NCI-H510A treated with DMSO at 0.1 percent for 48 hours (cell line): Measurements from ENCODE around the gene ISG20.

Source experiments
- DNase-seq: peaks from one replicate; lab custom pipeline; 2025; lab: John Stamatoyannopoulos, UW

ISG20 gene

DNA sequence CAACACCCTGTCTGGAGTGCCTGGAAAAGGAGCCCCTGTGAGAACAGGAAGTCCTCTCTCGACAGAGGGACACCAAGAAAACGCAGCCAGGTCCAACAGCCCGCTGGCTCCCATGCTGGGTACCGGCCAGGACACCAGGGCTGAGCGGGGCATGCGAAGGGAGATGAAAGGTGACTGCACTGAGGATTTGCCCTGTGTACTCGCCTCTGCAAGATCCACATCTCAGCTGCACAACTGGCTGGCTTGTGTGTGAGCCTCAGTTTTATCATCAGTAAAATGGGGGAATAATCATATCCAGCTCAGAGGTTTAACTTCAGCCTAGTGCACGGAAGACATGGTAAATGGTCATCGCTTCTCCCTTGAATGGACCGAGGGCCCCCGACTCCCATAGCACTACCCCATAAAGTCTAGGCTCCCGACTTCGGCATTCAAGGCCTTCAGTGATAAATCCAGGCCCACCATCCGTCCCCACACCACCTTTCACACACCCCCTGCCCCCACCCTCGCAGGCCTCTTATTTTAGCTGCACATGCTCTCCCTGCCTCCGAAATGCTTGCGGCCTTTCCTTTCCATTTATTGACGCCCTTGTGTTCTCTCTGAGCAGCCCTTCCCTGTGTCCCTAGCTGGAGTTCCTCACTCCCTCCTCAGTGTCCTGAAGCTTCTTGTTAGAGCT, 15.8 kb downstream of the ISG20 start:
- DNase-seq, result no peak

DNA sequence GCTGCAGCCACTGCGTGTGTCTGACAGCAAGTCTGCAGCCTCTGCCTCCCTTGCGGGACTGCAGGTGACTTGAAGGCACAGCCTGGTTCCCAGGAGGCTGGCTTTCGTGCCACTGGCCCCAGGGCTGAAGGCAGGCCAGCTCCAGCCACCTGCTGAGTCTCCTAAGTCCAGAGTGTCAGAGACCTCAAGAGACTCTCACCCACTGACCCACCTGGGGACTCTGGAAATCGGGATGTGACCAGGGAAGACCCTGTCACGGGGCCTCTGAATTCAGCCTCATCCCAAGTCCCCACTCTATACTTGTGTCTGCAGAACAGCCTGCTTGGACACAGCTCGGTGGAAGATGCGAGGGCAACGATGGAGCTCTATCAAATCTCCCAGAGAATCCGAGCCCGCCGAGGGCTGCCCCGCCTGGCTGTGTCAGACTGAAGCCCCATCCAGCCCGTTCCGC, 16.3 kb downstream of the ISG20 start:
- no peak for DNase-seq

DNA sequence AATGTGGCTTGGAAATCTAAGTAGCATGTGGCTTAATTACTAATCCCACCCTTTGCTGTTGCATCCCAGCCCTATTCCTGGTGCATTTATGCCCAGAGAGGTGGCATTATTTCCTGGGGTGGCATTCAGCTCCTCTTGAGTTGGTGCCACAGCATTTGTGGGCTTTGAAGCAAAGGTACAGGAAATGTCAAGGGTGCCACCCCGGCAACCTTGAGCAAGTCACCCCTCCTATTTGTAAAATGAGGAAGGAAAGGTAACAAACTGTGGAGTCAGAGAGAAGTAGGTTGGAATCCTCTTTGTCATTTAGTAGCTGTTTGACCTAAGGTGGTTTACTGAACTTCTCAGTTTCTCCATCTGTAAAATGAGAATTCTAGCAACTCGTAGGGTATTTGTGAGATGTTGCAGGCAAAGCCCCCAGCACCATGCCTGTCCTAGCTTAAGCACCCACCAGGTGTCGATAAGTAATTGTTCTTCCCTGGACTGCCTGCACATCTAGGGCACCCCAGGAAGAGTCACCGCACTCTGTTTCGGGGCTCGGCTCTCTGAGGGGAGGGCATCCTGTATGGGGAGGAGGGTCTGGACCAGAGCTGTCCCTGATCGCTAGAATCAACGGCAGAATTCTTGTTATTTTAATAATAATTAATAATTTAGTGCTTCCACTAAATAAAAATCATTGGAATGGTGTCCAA, 17.1 kb downstream of the ISG20 start:
- DNase-seq, result no peak

DNA sequence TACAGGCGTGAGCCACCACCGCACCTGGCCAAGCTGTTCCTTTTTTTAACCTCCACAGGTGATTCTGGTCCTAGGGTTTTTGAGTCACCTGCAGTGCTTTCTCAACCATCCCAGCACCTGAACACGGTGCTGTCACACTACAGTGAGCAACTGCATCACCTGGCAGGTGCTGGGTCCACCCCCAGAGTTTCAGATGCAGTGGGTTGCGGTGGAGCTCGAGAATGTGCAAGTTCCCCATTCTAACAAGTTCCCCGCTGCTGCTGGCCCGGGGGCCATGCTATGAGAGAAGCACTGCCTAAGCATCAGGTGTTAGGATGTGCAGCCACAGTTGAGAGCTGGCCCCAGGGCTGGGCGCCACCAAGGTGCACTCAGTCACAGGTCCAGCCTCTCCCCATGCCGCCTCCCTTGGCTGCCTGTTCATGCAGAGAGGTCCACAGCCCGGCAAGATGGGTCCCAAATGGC, 18.0 kb downstream of the ISG20 start:
- DNase-seq, result no peak

DNA sequence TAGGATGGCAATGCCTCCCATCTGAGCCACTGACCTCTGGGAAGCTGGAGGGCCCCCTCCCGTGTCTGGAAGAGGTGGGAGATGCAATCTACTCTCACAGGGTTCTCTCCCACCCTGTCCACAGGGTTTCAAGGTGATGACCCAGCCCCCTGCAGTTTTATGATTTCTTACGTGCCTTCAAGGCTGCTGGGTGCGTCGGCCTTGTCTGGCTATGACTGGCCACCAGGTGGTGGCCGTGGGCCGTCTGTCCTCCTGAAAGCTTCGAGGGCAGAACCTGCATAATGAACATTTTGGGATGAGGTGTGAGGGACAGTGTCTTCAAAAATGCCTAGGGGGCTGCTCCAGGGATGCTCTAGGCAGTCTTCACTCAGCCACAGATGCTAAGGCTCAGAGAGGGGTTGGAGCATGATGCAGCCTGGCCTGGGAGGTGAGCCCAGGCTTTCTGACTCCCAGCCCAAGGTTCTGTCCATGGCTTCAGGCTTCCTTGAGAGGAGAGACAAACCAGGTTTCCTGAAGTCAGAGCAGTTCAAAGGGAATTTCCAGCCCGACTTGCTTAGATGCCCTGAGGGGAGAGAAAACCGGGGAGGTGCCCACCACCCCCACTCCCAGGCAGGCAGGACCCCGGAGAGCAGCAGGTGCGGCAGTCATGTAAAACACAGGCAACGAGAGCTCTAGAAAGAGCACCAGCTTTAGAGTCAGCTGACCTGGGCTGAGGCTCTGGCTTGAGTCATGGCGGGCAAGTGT, 18.7 kb downstream of the ISG20 start:
- no peak for DNase-seq

DNA sequence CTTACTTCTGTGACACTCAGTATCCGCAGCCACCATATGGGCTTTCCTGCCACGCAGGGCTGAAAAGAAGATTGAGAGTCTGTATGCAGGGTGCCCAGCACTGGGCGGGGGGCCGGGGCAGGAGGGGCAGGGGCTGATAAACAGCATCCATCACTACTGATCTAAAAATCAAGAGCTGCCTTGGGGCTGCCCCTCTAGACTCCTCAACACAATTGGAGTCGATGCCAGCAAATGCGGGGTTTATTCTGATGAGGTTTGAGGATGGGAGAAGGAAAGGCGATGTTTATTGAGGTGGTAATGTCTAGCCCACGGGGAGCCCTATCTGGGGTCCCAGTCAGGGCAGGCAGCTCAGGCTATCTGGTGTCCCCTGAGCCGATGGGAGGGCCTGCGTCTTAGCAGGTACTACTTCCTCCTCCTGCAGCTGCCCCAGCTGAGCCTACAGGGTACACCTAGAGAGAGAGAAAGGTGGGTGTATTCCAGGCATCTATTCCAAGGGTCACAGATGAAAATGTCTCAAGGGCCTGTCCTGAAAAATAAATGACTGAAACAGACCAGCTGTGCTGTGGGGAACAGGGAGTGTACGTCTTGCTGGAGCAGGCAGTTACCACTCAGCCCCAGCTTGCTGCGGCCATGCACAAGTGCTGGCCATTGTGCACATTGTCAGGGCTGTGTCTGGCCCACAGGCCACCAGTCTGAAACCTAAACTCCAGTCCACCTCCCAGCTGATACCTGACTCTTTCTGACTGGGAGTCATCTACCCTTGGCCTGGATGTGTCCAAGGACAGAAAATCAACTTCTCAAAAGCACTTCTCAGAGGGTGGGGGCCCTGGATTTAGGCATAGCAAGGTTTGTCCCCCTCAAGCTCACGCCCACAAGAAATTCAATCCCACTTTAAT, 19.5 kb downstream of the ISG20 start:
- DNase-seq, result no peak

DNA sequence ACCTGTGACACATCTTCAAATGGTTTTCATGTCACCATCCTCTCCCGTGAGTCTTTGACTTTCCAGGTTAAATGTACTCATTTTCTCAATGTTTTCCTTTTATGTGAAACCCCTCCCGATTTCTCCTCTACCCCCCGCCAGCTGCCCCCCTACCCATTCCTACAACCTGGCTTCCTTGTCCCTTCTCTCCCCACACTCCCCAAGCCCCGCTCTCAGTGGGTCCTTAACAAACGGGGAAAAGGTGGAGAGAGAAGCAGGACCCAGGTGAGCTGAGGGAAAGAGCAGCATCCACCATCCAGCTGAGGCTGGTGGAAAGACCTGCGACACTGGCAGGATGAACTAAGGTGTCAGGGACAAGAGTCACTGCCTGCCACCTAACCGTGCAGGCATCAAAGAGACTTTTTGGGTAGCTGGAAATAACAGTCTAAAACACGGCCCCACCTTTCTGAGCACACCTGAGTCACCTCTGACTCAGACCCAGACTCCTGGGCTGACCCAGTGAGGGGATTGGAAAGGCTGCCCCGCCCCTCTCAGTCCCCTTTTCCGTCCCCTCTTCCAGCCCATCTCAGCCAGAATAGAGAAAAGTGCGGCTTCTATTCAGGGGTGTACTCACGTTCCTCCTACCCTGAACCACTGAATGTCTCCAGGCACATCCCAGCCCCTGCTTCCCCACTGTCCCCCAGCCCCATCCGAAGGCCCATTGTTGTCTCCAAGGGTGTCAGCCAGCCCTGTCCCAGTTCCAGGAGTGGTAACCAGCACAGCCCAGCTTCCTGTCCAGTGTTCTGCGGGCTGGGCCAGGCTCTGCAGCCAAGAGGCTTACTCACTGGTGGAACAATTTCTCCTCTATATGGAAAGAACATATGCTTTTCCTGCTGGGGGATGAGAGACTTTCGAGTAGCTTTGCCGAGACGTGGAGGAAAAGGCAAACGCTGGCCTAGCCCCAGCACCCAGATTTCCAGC, 20.4 kb downstream of the ISG20 start:
- no peak for DNase-seq

DNA sequence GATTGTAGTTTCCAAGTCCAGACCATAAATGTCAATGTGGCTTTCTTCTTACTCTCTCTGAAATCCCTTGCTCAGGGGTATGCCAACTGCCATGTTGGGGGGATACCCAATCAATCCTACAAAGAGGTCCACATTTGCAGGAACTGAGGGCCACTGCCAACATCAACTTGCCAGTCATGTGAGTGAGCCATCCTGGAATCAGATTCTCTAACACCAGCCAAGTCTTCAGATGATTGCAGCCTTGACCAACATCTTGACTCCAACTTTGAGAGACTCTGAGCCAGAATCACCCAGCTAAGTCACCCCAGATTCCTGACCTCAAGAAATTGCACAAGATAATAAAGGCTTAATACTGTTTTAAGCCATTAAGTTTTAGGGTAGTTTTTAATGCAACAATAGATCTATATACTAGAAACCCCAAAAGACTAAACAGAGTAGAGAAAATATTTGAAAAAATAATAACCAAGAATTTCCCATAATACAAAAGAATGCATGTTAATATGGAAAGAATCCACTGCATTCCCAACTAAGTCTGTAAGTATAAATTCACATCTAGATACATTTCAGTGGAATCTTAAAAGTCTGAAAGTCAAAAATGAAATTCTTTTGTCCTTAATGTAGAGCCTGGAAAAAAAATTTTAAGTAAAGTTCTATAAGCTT, 22.4 kb downstream of the ISG20 start:
- no peak for DNase-seq

DNA sequence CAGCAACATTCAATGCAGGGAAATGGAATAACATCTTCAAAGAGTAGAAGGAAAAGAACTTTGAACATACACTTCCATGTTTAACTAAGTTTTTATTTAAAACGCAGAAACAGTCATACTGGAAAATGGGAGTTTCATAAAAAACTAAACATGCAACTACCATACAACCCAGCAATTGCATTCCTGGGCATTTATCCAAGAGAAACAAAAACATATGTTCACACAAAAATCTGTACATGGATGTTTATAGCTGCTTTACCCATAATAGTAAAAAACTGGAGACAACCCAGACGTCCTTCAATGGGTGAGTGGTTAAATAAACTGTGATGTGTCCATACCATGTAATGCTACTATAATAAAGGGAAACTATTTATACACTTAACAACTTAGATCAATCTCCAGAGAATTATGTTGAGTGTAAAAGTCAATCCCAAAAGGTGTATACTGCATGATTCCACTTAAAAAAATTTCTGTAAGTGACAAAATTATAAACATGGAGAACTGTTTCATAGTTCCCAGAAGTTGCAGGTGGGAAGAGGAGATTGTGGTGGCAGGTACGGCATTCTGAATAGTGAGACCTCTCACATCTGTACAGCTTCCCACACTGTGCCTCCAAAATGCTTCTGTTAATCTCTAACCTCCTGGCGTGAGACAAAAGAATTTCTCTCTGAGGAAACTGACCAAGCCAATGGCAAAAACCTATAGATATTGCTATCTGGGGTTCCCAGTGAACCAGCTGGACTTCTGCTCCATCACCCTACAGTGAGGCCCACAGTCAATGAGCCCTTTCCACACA, 23.1 kb downstream of the ISG20 start:
- no peak for DNase-seq

DNA sequence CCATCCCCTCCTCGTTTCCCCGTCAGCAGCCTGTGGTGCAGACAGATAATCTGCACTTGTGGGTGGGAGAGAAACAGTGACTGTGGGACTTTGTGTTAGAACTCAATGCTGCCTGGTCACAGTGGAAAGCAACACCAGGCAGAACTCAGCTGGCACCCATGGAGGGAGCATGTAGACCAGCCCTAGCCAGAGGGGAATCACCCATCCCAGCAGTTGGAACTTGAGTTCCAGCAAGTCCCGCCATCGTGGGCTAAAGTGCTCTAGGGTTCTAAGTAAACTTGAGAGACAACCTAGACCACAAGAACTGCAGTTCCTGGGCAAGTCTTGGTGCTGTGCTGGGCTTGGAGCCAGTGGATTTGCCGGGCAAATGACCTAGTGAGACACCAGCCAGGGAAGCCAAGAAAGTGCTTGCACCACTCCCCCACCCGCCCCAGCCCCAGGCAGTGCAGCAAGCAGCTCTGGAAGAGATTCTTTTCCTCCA, 24.4 kb downstream of the ISG20 start:
- no peak for DNase-seq

DNA sequence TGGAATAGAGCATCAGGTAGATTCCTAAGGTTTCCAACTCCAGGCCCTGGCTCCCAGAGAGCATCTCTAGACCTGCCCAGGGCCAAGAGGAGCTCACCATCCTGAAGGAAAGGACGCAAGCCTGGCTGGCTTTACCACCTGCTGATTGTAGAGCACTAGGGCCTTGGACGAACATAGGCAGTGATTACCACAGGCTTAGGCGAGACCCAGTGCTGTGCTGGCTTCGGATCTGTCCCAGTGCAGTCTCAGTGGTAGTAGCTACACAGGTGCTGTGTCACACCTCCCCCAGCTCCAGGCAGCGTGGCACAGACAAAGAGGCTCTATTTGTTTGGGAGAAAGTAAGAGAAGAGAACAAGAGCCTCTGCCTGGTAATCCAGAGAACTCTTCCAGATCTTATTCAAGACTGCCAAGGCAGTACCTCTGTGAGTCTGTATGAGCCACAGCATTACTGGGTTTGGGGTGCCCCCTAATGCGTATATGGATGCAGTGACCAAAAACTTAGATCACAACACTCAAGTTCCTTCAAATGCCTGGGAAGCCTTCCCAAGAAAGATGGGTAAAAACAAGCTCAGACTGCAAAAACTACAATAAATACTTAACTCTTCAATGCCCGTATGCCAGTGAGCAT, 25.4 kb downstream of the ISG20 start:
- no peak for DNase-seq

DNA sequence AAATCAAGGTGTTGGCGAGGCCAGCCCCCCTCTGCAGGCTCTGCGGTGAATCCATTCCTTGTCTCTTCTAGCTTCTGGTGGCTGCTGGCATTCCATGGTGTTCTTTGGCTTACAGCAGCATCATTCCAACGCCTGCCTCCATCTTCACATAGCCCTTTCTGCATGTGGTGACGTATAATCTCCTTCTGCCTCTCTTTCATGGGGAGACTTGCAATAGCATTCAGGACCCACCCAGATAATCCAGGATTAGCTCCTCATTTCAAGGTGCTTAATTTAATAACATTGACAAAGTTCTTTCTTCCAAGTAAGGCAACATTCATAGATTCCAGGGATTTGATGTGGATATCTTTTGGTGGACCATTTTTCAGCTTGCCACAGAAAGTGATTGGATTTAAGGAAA, 35.8 kb downstream of the ISG20 start:
- no peak for DNase-seq

DNA sequence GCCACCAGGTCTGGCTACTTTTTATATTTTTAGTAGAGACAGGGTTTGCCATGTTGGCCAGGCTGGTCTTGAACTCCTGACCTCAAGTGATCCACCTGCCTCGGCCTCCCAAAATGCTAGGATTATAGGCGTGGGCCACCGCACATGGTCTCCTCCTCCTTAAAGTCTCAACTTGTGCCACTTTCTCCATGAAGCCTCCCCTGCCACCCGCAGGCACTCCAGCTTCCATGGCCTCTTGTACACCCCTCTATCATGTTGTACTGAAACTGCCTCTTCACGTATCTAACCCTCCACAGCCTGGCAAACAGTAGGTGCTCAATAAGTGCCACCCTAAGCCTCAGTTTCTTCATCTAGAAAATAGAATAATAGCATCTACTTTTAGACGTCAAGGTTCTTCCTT, 39.9 kb downstream of the ISG20 start:
- no peak for DNase-seq

DNA sequence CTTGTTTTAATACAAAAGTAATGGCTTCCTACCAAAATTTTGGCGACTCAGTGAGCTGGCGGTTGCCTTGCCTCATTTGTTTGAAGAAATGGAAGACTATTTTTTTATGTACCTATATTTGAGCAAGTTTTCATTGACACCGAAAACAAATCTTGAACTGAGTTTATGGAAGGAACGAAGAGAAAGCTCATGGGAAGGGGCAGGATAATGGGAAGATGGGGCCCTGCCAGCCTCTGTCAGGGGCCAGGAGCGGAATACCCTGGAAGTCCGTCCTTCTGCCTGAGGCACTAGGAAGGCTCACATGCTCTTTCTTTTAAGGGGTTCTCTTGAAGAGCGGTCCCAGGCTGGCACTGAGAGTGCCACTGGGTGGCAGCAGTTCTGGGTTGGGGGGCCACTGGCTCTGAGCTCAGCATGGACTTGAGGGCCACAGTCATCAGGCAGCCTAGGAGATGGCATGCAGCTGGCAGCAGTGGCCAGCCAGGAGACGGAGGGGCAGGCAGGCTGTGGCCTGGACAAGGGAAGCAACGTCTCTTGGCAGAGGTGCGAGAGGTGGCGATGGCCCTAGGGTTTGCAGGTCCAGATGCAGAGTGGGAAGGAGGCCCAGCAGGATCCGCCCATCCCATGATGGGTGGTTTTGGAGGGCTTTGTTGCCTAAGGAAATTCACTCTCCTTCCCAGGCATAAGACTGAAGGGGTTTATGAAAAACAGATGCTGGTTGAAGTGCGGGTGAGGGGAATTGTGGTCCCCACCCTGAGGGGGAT, 41.6 kb downstream of the ISG20 start:
- no peak for DNase-seq

DNA sequence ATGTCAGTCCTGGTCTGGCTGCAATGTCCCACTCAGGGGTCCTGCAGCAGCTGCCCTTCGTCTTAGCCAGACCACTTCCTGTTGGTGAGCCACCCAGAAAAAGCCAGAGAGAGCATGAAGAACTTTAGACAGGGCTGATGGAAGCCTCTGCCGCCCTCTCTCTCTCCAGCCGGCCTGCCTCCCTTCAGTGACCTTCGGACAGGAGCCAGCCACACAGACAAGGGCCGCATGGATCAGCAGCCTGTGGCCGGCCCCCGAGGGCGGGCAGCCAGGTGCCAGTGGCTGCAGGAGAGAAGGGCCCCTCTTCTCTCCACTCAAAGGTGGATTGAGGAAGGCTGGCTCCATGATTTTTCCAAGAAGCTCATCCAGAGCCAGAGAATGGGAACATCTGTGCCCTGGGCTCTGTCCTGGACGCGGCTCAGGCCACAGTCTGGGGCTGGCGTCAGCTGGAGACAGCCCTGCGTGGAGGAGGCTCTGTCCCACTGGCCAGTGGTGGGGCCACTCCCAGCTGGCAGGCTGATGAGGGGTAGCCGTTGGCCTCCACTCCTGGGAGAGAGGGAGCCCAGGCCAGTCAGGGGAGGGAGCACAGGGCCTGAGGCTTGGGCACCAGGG, 42.9 kb downstream of the ISG20 start:
- DNase-seq, result no peak

DNA sequence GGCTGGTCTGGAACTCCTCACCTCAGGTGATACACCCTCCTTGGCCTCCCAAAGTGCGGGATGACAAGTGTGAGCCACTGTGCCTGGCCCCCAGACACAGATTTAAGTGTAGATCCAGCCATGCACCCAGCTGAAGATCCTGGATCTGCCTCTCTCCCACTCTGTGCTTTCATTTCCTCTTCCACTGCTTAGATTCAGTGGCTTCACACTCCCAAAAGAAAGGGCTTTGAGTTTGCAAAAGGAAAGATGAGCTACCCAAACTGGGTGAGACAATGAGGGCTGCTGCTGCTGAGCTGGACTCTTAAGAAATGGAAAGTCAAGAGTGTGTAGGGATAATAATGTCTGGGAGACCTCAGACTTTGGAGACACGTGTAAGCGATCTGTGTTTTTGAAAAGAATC, 45.5 kb downstream of the ISG20 start:
- no peak for DNase-seq

DNA sequence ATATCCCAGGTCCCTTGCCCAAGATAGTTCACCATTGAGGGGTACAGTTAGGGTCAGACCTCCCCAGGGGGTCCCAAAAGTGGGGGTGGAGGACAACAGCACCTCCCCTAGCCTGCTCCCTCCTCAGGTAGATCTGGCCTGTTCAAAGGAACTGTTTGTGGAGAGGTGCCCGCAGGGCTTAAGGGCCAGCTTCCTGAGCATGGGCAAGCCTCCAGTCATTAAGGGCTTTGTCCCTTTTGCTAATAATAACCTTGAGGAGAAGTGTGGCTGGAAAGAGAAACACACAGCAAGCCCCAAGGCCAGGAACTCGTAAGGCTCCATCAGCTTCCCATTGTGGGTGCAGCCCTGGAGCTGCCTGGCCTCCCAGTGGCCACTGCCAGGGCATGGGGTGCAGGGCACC, 47.4 kb downstream of the ISG20 start:
- DNase-seq, result no peak
